ENCODE results near the gene RNF141.
A peak's percentile ranks its signal among the peaks of the same experiment; 100 is the strongest.

RNF141 gene

GRCh38 chr11:10502065-10502680, 38.8 kb downstream of the RNF141 start:
- no peak overlapping the region for H3K4me3 ChIP-seq (ENCODE audit: low read length)
- no peak for TF ChIP-seq CTCF (IDR thresholded peaks at IDR 0.05; ENCODE audit: insufficient read depth, low read depth, low read length, missing control alignments)
- DNase-seq (ENCODE audit: low read depth): no peak

GRCh38 chr11:10500757-10501684, 40.0 kb downstream of the RNF141 start:
- no peak for TF ChIP-seq CTCF (IDR thresholded peaks at IDR 0.05; ENCODE audit: insufficient read depth, low read depth, low read length, missing control alignments)

GRCh38 chr11:10499874-10500601, 40.9 kb downstream of the RNF141 start:
- no peak overlapping the region for H3K4me3 ChIP-seq (ENCODE audit: low read length)
- no peak for TF ChIP-seq CTCF (IDR thresholded peaks at IDR 0.05; ENCODE audit: insufficient read depth, low read depth, low read length, missing control alignments)
- DNase-seq (ENCODE audit: low read depth): no peak

More at GRCh38 chr11:10500757-10501684, 40.0 kb downstream of the RNF141 start:
- DNase-seq (ENCODE audit: low read depth): no peak
- H3K4me3 ChIP-seq (ENCODE audit: low read length): no peak overlapping the region

- TF ChIP-seq CTCF (IDR thresholded peaks at IDR 0.05; ENCODE audit: insufficient read depth, low read depth, low read length, missing control alignments): no peak
- no peak overlapping the region for H3K4me3 ChIP-seq (ENCODE audit: low read length)
- peak; percentile 67 for DNase-seq (ENCODE audit: low read depth)
These were observed 41.5 kb downstream of the RNF141 start for GRCh38 chr11:10499452-10499851.

- no peak for TF ChIP-seq CTCF (IDR thresholded peaks at IDR 0.05; ENCODE audit: insufficient read depth, low read depth, low read length, missing control alignments)
- H3K4me3 ChIP-seq (ENCODE audit: low read length): no peak overlapping the region
- DNase-seq (ENCODE audit: low read depth): no peak
These were observed 42.3 kb downstream of the RNF141 start for GRCh38 chr11:10498426-10499250.

- no peak for TF ChIP-seq CTCF (IDR thresholded peaks at IDR 0.05; ENCODE audit: insufficient read depth, low read depth, low read length, missing control alignments)
- DNase-seq (ENCODE audit: low read depth): no peak
- H3K4me3 ChIP-seq (ENCODE audit: low read length): no peak overlapping the region
These were observed 43.0 kb downstream of the RNF141 start for GRCh38 chr11:10498022-10498400.
